Gastroesophageal sphincter (tissue), 3 donors: ENCODE measurements around the gene CHP2.

Experiments
- EP300 ChIP-seq: sonication (generic); formaldehyde crosslinking; IDR thresholded peaks from one replicate; pipeline ENCODE4 v1.6.1; 2017; ENCODE audit warnings: antibody characterized with exemption, mild to moderate bottlenecking
- POLR2A ChIP-seq, 2 donors: fragments of 450-650 bp; IDR thresholded peaks; one replicate each; pipeline ENCODE4 v1.6.1; 2017; ENCODE audit warnings: antibody characterized with exemption in 2 of 2, mild to moderate bottlenecking in 2 of 2, moderate library complexity in 1 of 2
- POLR2AphosphoS5 ChIP-seq: sonication (generic); formaldehyde crosslinking; IDR thresholded peaks from one replicate; pipeline ENCODE4 v1.6.1; 2017; ENCODE audit warnings: antibody characterized with exemption
- TF ChIP-seq, protein P1 (sequence below), 4 experiments: fragments of 200-600 bp in 2 of 4; fragments of 450-650 bp in 2 of 4; sonication (generic) in 1 of 4; IDR thresholded peaks; one replicate each; pipeline ENCODE4 v1.5.1; 2017 to 2019; ENCODE audit warnings: antibody characterized with exemption in 4 of 4, mild to moderate bottlenecking in 2 of 4, moderate library complexity in 2 of 4

DNA sequence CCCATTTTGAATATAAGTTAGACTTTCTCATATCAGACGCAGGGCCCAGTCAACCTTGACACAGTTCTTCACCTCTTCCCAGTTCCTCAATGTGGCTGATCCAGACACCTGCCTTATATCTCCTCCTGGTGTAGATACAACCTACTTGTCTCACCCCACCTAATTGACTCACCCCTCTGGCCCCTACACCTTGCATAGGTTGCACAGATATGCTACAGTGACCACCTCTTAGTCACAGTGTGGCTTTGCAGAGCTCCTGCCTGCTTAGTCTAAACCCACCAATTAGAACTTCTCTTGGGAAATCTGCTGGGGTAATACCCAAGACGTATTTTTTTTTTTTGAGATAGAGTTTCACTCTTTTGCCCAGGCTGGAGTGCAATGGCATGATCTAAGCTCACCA lies 16.8 kb downstream of the CHP2 start:
- TF ChIP-seq, protein P1, sequence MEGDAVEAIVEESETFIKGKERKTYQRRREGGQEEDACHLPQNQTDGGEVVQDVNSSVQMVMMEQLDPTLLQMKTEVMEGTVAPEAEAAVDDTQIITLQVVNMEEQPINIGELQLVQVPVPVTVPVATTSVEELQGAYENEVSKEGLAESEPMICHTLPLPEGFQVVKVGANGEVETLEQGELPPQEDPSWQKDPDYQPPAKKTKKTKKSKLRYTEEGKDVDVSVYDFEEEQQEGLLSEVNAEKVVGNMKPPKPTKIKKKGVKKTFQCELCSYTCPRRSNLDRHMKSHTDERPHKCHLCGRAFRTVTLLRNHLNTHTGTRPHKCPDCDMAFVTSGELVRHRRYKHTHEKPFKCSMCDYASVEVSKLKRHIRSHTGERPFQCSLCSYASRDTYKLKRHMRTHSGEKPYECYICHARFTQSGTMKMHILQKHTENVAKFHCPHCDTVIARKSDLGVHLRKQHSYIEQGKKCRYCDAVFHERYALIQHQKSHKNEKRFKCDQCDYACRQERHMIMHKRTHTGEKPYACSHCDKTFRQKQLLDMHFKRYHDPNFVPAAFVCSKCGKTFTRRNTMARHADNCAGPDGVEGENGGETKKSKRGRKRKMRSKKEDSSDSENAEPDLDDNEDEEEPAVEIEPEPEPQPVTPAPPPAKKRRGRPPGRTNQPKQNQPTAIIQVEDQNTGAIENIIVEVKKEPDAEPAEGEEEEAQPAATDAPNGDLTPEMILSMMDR (IDR thresholded peaks at IDR 0.05) = no peak
- no peak for TF ChIP-seq POLR2AphosphoS5
- TF ChIP-seq POLR2A (IDR thresholded peaks at IDR 0.05) = no peak
- no peak for TF ChIP-seq EP300
